H1 (cell line): Measurements from ENCODE around the gene FCMR. TPM values are rescaled to one million over a fixed set of nuclear protein-coding genes. Genes with fewer than 3 reads are reported as not detected.

Experiments used
- BACH1 ChIP-seq: IDR thresholded peaks from 2 replicates; pipeline ENCODE4 v1.6.1; 2012; ENCODE audit warnings: low read length, improper control_type of control experiment
- CBX8 ChIP-seq: fragments of 300-800, 300-1000 bp; sonication (generic); IDR thresholded peaks from 2 replicates; pipeline ENCODE4 v1.7.1; 2016; ENCODE audit warnings: low read depth, low read length, borderline replicate concordance
- GTF2F1 ChIP-seq: IDR thresholded peaks from 2 replicates; pipeline ENCODE4 v1.6.1; 2012; ENCODE audit warnings: low read depth, low read length, improper control_type of control experiment, borderline replicate concordance
- TBP ChIP-seq: IDR thresholded peaks from 2 replicates; pipeline ENCODE4 v1.6.1; 2011; ENCODE audit warnings: low read depth, low read length, improper control_type of control experiment
- YY1 ChIP-seq: IDR thresholded peaks from 2 replicates; pipeline ENCODE4 v1.6.1; 2011; ENCODE audit warnings: low read depth, mild to moderate bottlenecking, low read length
- polyA plus RNA-seq, 7 experiments: library from polyadenylated mRNA; depleted of rRNA in 3 of 7; stranded (reverse) in 5 of 7; unstranded in 2 of 7; fragments of >200 nt in 5 of 7; fragments of 200-250 nt in 2 of 7; gene quantifications; 1 replicate in 5 of 7; 2 replicates in 1 of 7; 4 replicates in 1 of 7; pipeline versions ENCODE4 v1.2.1 to v1.2.3, GENCODE V29; 2011 to 2013; ENCODE audit warnings: missing spikeins in 2 of 7, mixed read lengths in 2 of 7
- total RNA-seq: library from RNA; stranded (reverse); fragmentation: NEBNext Ultra II Directional; extraction: Animal tissue kit (Norgen Biotek cat#: 25700); gene quantifications from 2 replicates; pipeline ENCODE4 v1.2.1, GENCODE V29; 2021
- TF ChIP-seq, protein P1 (sequence below), 3 experiments: IDR thresholded peaks; 1 replicate in 2 of 3; 2 replicates in 1 of 3; pipeline versions ENCODE4 v1.5.1 to v1.6.1; 2011; ENCODE audit warnings: low read length in 3 of 3, mild to moderate bottlenecking in 3 of 3, inconsistent platforms in 2 of 3, low read depth in 1 of 3, moderate library complexity in 1 of 3; ENCODE audit not compliant: insufficient read depth in 1 of 3; ENCODE audit errors: control extremely low read depth in 1 of 3

The FCMR gene
- total and polyA plus RNA-seq, 2 of the 8 experiments (the other 6 are each of a cell fraction or from before 2014, with no cell fraction given) = 0.53 TPM; not detected in 1

DNA sequence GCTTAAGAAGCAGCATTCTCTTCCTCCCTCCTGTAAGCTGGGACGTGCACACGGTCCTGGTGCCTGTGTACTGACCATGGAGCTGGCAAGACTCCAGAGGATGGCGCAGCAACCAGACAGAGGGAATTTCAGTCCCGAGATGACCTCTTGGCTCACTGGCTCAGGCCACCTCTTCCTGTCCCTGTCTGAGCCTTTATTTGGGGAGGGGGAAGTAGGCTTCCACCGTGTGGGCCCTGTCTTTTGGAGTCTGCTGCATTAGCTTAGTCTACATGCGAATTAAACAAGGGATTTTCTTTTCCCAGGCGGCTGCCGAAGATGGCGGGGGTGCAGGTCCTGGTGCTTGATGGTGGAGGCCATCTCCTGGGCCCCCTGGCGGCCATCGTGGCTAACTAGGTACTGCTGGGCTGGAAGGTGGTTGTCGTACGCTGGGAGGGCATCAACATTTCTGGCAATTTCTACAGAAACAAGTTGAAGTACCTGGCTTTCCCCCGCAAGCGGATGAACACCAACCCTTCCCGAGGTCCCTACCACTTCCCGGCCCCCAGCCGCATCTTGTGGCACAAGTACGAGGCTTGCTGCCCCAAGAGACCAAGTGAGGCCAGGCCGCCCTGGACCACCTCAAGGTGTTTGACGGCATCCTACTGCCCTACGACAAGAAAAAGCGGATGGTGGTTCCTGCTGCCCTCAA, 14.3 kb downstream of the FCMR start (continued):
- TF ChIP-seq, protein P1, sequence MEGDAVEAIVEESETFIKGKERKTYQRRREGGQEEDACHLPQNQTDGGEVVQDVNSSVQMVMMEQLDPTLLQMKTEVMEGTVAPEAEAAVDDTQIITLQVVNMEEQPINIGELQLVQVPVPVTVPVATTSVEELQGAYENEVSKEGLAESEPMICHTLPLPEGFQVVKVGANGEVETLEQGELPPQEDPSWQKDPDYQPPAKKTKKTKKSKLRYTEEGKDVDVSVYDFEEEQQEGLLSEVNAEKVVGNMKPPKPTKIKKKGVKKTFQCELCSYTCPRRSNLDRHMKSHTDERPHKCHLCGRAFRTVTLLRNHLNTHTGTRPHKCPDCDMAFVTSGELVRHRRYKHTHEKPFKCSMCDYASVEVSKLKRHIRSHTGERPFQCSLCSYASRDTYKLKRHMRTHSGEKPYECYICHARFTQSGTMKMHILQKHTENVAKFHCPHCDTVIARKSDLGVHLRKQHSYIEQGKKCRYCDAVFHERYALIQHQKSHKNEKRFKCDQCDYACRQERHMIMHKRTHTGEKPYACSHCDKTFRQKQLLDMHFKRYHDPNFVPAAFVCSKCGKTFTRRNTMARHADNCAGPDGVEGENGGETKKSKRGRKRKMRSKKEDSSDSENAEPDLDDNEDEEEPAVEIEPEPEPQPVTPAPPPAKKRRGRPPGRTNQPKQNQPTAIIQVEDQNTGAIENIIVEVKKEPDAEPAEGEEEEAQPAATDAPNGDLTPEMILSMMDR (IDR thresholded peaks at IDR 0.05; ENCODE audit: control extremely low read depth in 1 of 3, insufficient read depth in 1 of 3, low read depth in 1 of 3, low read length in 3 of 3) = peak; percentile 68 to 78 (median 76)
- TF ChIP-seq CBX8 (no peak), GTF2F1 (no peak), TBP (no peak), YY1 (peak; percentile 82), BACH1 (no peak)
